NCI-H1105 treated with DMSO at 0.1 percent for 48 hours (cell line): ENCODE results near the gene PEX16.

Source experiments
- DNase-seq: peaks from one replicate; lab custom pipeline; 2025; lab: John Stamatoyannopoulos, UW

The PEX16 gene

DNA sequence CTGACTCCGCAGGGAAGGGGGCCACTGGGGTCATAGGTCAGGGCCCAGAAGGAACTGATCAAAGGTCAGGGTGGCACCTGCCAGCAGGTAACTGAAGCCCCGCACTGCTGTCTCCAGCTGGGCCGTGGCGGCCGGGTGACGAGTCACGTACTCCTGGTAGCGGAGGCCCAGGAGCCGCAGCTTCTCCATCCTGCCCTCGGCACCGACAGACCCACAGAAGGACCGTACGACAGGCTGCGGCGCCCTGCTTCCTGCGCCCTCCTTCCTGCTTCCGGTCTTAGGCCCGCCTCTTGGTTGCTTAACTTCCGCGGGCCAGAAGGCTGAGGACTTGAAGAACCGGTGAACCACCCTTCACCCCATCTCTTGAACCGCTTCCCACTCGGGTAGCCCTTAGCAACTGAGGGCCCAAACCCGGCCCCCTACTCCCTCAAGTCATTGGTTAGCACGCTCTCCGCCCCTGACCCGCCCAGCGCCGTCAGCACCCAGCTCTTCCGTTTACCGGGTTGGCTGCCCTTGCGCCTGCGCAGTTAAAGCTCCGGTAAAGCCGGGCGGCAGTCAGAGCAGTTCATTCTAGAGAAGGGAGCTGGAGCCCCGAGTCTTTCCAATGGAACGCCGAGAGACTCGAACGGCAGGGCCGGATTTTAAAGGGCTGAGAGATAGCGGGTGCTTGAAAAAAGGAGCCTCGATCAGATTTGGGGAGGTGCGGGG lies at the start of gene PEX16:
TSS of gene PEX16 (minus strand) at position 255 of the 708 bp plus-strand sequence. CDS start at position 189, 66 bp downstream.
- peak; percentile 98 for DNase-seq

GRCh38 chr11:45964911-45965389 lies 47.3 kb upstream of the PEX16 start:
- DNase-seq = peak; percentile 88

DNA sequence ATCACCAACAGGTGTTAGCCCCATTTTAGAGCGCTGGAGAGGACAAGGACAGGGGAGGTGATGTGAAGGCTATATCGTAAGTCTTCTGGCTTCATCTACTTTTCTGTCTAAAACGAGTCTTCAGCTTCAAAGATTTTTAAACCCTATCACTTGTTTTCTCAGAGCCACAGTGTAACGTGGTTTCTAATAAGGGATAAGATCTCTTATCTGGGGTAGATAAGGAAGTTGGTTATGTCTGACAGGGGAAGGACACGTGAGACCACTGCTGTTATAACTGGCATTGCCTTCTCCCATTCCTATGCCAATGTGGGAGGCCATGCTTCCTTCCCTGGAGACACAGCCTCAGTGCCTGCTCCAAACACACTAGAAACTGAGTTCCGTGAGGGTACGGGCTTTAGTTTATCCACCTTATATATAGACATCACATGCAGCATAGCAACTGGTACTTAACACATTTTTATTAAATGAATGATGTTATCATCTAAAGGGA lies 44.1 kb upstream of the PEX16 start:
- DNase-seq = no peak

DNA sequence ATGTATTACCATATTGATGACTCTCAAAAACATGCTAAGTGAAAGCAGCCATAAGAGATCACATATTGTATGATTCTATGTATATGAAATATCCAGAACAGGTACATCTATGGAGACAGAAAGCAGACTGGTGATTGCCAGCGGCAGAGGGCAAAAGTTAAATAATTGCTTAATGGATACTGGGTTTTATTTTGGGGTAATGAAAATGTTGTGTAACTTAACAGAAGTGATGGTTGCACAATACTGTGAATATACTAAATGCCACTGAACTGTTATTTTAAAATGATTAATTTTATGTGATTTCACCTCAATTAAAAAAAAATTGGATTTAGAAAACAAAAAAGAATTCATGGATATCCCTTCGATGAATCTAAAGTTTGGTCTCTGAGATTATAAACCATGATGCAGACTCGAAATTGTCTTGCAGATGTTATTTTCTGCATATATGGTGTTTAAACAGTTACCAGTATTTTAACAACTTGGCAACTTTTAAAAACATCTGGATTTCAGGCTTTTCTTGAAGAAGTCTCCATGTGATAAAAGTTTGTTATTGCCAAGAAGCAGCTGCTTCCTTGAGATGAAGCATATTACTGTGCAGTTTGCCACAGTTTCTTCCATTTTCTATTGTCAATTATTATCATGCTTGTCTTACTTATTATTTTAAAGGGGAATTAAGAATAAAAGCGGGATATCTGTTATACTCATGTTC lies 42.9 kb upstream of the PEX16 start:
- no peak for DNase-seq

- DNase-seq = no peak
These were observed 42.2 kb upstream of the PEX16 start for GRCh38 chr11:45959851-45960250.

DNA sequence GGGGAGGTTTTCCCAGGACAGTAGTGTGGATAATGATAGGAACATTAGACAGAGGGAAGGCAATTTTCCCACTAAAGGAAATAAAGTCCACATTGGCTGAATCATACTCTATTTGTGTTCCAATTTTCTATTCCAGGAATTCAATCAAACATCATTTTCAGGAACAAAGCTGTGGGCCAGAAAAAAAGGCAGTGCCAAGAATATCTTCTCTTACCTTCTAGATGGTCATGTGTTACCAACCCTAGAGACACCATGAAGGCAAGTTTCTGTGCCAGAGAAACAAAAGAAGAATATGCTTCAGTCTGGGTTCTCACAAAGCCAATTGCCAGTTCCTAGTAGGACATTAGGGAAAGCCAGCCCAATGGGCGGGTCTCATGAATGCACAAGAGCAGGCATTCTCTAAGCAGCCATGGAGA lies 32.3 kb upstream of the PEX16 start:
- DNase-seq = no peak

- no peak for DNase-seq
These were observed 30.7 kb upstream of the PEX16 start for GRCh38 chr11:45948356-45948755.

- no peak for DNase-seq
These were observed 30.2 kb upstream of the PEX16 start for GRCh38 chr11:45947885-45948284.

GRCh38 chr11:45945397-45945999 lies 27.8 kb upstream of the PEX16 start:
- DNase-seq = no peak

DNA sequence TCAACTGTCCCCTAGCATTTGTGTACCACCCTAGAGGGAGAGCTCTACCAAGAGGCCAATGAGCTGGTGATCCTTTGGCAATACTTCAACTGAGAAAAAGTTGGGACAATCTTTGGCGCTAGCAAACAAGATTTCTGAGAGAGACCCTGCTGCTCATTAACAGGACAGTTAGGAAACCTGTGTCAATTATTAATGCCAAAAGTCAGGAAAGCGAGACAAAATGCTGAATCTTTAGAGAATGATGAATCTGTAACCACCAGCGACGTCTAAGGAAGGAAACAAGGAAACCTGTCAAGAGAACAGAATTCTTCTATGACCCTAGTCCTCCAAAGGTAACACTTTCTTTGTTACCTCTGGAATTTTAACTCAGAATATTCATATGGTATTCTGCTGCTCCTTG lies 24.7 kb upstream of the PEX16 start:
- DNase-seq = no peak

- DNase-seq = no peak
These were observed 23.6 kb upstream of the PEX16 start for GRCh38 chr11:45941285-45941684.

DNA sequence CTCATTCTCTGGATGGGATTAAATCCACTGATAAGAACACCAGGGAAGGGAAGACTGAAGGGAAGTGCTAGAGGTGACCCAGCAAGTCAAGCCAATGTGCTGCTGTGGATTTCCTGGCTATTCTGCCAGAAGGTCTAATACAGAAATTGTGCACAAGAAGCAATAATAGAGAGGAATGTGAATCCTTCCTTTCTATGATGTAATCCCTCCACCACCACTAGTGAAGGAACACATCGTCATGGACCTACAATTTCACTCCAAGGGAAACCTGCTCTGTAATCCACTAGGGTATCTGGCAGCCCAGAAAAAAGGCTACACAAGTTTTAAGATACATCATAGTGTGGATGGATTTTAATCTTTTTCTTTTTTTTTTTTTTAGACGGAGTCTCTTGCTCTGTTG lies 22.2 kb upstream of the PEX16 start:
- no peak for DNase-seq

- no peak for DNase-seq
These were observed 20.2 kb upstream of the PEX16 start for GRCh38 chr11:45937916-45938315.

GRCh38 chr11:45936511-45937054 lies 18.9 kb upstream of the PEX16 start:
- no peak for DNase-seq

GRCh38 chr11:45935349-45936064 lies 17.8 kb upstream of the PEX16 start:
- DNase-seq = no peak

GRCh38 chr11:45934580-45935318 lies 17.1 kb upstream of the PEX16 start:
- no peak for DNase-seq

GRCh38 chr11:45933846-45934579 lies 16.3 kb upstream of the PEX16 start:
- DNase-seq = no peak

GRCh38 chr11:45933131-45933831 lies 15.6 kb upstream of the PEX16 start:
- no peak for DNase-seq

GRCh38 chr11:45932217-45932616 lies 14.5 kb upstream of the PEX16 start:
- no peak for DNase-seq

DNA sequence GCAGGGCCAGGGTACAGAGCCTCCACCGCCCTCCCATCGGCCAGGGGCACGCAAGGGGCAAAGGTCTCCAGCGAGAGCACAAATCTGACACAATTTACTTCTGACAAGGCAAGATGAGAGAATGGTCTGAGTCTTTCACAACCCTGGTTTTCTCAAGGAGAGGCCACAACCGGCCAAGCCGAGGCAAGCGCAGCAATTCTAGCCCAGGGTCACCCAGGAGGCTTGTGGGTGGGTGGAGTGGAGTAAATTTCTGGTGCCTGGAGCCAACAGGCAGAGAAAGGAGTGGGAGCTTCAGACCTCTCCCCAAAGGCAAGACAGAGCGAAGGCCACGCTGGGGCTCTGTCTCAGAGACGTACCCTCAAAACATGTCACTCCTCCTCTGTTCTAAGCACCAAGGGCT lies 14.1 kb upstream of the PEX16 start:
- no peak for DNase-seq
